ENCODE measurements around the gene TTC39B.
"Not testable (repeated sequence)": the region's sequence is repeated elsewhere in the genome, so short reads cannot be mapped to it uniquely, and the experiment has no call there.

Gene TTC39B

GRCh38 chr9:15235658-15236057, 71.4 kb downstream of the TTC39B start:
- peaks cover 0 to 3% of the 10 kb centered on the region in 2 donors for H3K4me1 ChIP-seq (ENCODE audit: control insufficient read depth in 2 of 2, insufficient read depth in 2 of 2, low read length in 2 of 2)
- H3K27me3 ChIP-seq (ENCODE audit: control insufficient read depth in 2 of 2, insufficient read depth in 2 of 2, low read length in 2 of 2) = no peaks in the 10 kb centered on the region
- H3K4me3 ChIP-seq (ENCODE audit: low read length in 2 of 2) = no peak overlapping the region
- no peak overlapping the region for H3K9ac ChIP-seq (ENCODE audit: low read depth in 1 of 2, low read length in 2 of 2)
- H3K36me3 ChIP-seq (ENCODE audit: control insufficient read depth in 2 of 2, insufficient read depth in 2 of 2, low read length in 2 of 2) = no peaks in the 10 kb centered on the region
- H3K27ac ChIP-seq (ENCODE audit: low read depth in 2 of 2, low read length in 2 of 2) = no peak overlapping the region
- H3K9me3 ChIP-seq (ENCODE audit: control insufficient read depth in 2 of 2, low read length in 2 of 2) = no peaks in the 10 kb centered on the region

DNA sequence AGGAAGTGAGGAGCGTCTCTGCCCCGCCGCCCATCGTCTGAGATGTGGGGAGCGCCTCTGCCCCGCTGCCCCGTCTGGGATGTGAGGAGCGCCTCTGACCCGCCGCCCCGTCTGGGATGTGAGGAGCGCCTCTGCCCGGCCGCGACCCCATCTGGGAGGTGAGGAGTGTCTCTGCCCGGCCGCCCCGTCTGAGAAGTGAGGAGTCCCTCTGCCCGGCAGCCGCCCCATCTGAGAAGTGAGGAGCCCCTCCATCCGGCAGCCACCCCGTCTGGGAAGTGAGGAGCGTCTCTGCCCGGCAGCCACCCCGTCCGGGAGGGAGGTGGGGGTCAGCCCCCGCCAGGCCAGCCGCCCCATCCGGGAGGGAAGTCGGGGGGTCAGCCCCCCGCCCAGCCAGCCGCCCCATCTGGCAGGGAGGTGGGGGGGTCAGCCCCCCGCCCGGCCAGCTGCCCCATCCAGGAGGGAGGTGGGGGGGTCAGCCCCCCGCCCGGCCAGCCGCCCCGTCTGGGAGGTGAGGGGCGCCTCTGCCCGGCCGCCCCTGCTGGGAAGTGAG, 73.0 kb downstream of the TTC39B start:
- not testable (repeated sequence) for H3K9ac ChIP-seq (ENCODE audit: low read depth in 1 of 2, low read length in 2 of 2); H3K9me3 ChIP-seq (ENCODE audit: control insufficient read depth in 2 of 2, low read length in 2 of 2); H3K36me3 ChIP-seq (ENCODE audit: control insufficient read depth in 2 of 2, insufficient read depth in 2 of 2, low read length in 2 of 2); H3K4me3 ChIP-seq (ENCODE audit: low read length in 2 of 2); H3K4me1 ChIP-seq (ENCODE audit: control insufficient read depth in 2 of 2, insufficient read depth in 2 of 2, low read length in 2 of 2); H3K27ac ChIP-seq (ENCODE audit: low read depth in 2 of 2, low read length in 2 of 2); H3K27me3 ChIP-seq (ENCODE audit: control insufficient read depth in 2 of 2, insufficient read depth in 2 of 2, low read length in 2 of 2)

GRCh38 chr9:15232706-15233280, 74.2 kb downstream of the TTC39B start:
- not testable (repeated sequence) for H3K9me3 ChIP-seq (ENCODE audit: control insufficient read depth in 2 of 2, low read length in 2 of 2); H3K27ac ChIP-seq (ENCODE audit: low read depth in 2 of 2, low read length in 2 of 2); H3K4me1 ChIP-seq (ENCODE audit: control insufficient read depth in 2 of 2, insufficient read depth in 2 of 2, low read length in 2 of 2); H3K27me3 ChIP-seq (ENCODE audit: control insufficient read depth in 2 of 2, insufficient read depth in 2 of 2, low read length in 2 of 2); H3K9ac ChIP-seq (ENCODE audit: low read depth in 1 of 2, low read length in 2 of 2); H3K4me3 ChIP-seq (ENCODE audit: low read length in 2 of 2); H3K36me3 ChIP-seq (ENCODE audit: control insufficient read depth in 2 of 2, insufficient read depth in 2 of 2, low read length in 2 of 2)

DNA sequence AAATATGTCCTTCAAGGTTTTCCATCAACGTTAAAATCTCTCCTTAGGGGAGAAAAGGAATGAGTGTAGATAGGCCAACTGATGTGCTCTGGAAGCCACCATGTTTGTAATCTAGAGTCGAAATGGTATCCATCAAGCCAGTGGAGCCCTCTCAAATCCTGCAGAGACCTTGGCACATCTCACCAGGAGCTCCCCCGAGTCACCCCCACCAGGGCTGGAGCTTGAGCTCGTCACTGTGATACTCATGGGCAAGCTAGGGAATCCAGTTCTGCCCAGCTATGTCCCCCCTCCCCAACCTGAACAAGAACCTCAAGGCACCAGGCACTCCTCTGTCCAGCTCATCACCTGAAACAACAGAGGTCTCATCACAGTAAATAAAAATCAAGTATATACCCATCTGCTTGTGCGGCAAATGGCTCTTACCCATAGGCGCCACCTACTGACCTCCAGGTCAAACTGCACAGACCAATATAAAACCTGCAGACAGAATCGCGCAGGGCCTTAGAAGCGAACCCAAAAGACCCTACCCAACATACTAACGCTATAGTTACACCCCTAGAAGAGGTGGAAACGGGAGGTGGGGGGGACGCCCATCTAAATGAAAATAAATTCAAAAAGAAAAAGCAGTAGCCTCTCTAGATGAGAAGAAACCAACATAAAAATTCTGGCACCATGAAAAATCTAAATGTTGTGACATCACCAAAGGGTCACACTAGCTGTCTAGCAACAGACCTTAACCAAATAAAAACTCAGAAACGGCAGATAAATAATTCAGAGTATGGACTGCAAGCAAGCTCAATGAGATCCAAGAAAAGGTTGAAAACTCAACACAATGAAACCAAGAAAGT, 75.0 kb downstream of the TTC39B start:
- H3K36me3 ChIP-seq (ENCODE audit: control insufficient read depth in 2 of 2, insufficient read depth in 2 of 2, low read length in 2 of 2) = no peaks in the 10 kb centered on the region
- no peak overlapping the region for H3K9ac ChIP-seq (ENCODE audit: low read depth in 1 of 2, low read length in 2 of 2)
- peaks cover 0 to 9% of the 10 kb centered on the region in 2 donors for H3K4me1 ChIP-seq (ENCODE audit: control insufficient read depth in 2 of 2, insufficient read depth in 2 of 2, low read length in 2 of 2)
- no peak overlapping the region for H3K27ac ChIP-seq (ENCODE audit: low read depth in 2 of 2, low read length in 2 of 2)
- no peaks in the 10 kb centered on the region for H3K9me3 ChIP-seq (ENCODE audit: control insufficient read depth in 2 of 2, low read length in 2 of 2)
- no peak overlapping the region for H3K4me3 ChIP-seq (ENCODE audit: low read length in 2 of 2)
- no peaks in the 10 kb centered on the region for H3K27me3 ChIP-seq (ENCODE audit: control insufficient read depth in 2 of 2, insufficient read depth in 2 of 2, low read length in 2 of 2)

DNA sequence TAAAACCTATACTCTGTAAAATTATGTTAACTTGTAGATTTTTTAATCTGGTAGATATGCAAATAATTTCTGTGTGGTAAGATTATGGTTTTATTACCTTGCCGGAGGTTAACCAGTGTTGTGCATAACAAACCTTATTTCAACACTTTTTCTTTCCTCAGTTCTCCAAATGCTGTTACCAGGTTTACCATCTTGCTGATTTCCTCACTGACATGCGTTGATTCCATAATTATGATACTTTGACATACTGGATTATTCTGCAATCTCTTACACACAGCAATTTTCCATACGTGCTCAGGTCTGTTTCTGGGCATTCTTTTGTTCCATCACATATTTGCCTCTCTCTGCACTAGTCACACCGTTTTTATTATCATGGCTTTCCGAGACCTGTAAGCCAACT, 77.6 kb downstream of the TTC39B start:
- H3K4me1 ChIP-seq (ENCODE audit: control insufficient read depth in 2 of 2, insufficient read depth in 2 of 2, low read length in 2 of 2) = peaks cover 0 to 6% of the 10 kb centered on the region in 2 donors
- peaks cover 0 to 3% of the 10 kb centered on the region in 2 donors for H3K36me3 ChIP-seq (ENCODE audit: control insufficient read depth in 2 of 2, insufficient read depth in 2 of 2, low read length in 2 of 2)
- H3K27ac ChIP-seq (ENCODE audit: low read depth in 2 of 2, low read length in 2 of 2) = no peak overlapping the region
- H3K4me3 ChIP-seq (ENCODE audit: low read length in 2 of 2) = no peak overlapping the region
- H3K27me3 ChIP-seq (ENCODE audit: control insufficient read depth in 2 of 2, insufficient read depth in 2 of 2, low read length in 2 of 2) = no peaks in the 10 kb centered on the region
- no peak overlapping the region for H3K9ac ChIP-seq (ENCODE audit: low read depth in 1 of 2, low read length in 2 of 2)
- H3K9me3 ChIP-seq (ENCODE audit: control insufficient read depth in 2 of 2, low read length in 2 of 2) = no peaks in the 10 kb centered on the region

GRCh38 chr9:15227491-15227890, 79.5 kb downstream of the TTC39B start:
- no peaks in the 10 kb centered on the region for H3K27me3 ChIP-seq (ENCODE audit: control insufficient read depth in 2 of 2, insufficient read depth in 2 of 2, low read length in 2 of 2)

DNA sequence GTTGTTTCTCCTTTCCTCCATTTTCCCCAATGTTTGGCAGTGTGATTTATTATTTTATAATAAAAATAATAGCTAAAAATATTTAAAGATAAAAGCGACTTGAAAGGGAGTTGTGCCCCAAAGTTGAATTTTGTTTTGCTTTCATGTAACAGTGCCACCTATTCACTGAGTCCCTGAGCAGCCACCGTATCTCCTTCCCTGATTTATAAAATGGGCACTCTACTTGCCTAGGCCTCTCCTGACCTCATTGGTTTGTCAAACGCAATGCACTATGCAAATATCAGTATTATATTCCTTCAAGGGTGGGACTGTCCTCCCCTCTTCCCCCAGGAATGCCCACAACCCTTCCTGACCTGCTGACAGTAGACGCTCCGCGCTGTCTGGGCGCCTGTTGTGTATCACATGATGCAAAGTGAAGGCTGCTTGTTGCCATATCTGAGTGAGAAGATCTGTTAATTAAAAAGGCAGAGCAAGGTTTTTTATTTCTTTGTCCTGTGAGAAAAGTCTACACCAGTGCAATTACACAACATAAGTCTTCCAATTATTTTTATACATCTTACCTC, 81.4 kb downstream of the TTC39B start:
- Histone ChIP-seq H3K27me3 (ENCODE audit: control insufficient read depth in 2 of 2, insufficient read depth in 2 of 2, low read length in 2 of 2) (no peaks in the 10 kb centered on the region), H3K9ac (ENCODE audit: low read depth in 1 of 2, low read length in 2 of 2) (no peak overlapping the region), H3K4me1 (ENCODE audit: control insufficient read depth in 2 of 2, insufficient read depth in 2 of 2, low read length in 2 of 2) (peaks cover 0 to 6% of the 10 kb centered on the region in 2 donors), H3K36me3 (ENCODE audit: control insufficient read depth in 2 of 2, insufficient read depth in 2 of 2, low read length in 2 of 2) (peaks cover 9 to 12% of the 10 kb centered on the region in 2 donors), H3K27ac (ENCODE audit: low read depth in 2 of 2, low read length in 2 of 2) (no peak overlapping the region), H3K4me3 (ENCODE audit: low read length in 2 of 2) (no peak overlapping the region), H3K9me3 (ENCODE audit: control insufficient read depth in 2 of 2, low read length in 2 of 2) (no peaks in the 10 kb centered on the region)

More at GRCh38 chr9:15227491-15227890, 79.5 kb downstream of the TTC39B start:
- Histone ChIP-seq H3K36me3 (ENCODE audit: control insufficient read depth in 2 of 2, insufficient read depth in 2 of 2, low read length in 2 of 2) (peaks cover 9 to 12% of the 10 kb centered on the region in 2 donors), H3K9me3 (ENCODE audit: control insufficient read depth in 2 of 2, low read length in 2 of 2) (no peaks in the 10 kb centered on the region), H3K4me1 (ENCODE audit: control insufficient read depth in 2 of 2, insufficient read depth in 2 of 2, low read length in 2 of 2) (peaks cover 0 to 6% of the 10 kb centered on the region in 2 donors), H3K9ac (ENCODE audit: low read depth in 1 of 2, low read length in 2 of 2) (no peak overlapping the region), H3K27ac (ENCODE audit: low read depth in 2 of 2, low read length in 2 of 2) (no peak overlapping the region), H3K4me3 (ENCODE audit: low read length in 2 of 2) (no peak overlapping the region)

GRCh38 chr9:15222313-15222712, 84.7 kb downstream of the TTC39B start:
- Histone ChIP-seq H3K4me3 (ENCODE audit: low read length in 2 of 2) (no peak overlapping the region), H3K36me3 (ENCODE audit: control insufficient read depth in 2 of 2, insufficient read depth in 2 of 2, low read length in 2 of 2) (peaks cover 11 to 12% of the 10 kb centered on the region in 2 donors), H3K9me3 (ENCODE audit: control insufficient read depth in 2 of 2, low read length in 2 of 2) (no peaks in the 10 kb centered on the region), H3K27ac (ENCODE audit: low read depth in 2 of 2, low read length in 2 of 2) (no peak overlapping the region), H3K27me3 (ENCODE audit: control insufficient read depth in 2 of 2, insufficient read depth in 2 of 2, low read length in 2 of 2) (no peaks in the 10 kb centered on the region), H3K4me1 (ENCODE audit: control insufficient read depth in 2 of 2, insufficient read depth in 2 of 2, low read length in 2 of 2) (peaks cover 0 to 3% of the 10 kb centered on the region in 2 donors), H3K9ac (ENCODE audit: low read depth in 1 of 2, low read length in 2 of 2) (no peak overlapping the region)

- Histone ChIP-seq H3K4me1 (ENCODE audit: control insufficient read depth in 2 of 2, insufficient read depth in 2 of 2, low read length in 2 of 2) (peaks cover 0 to 3% of the 10 kb centered on the region in 2 donors), H3K27me3 (ENCODE audit: control insufficient read depth in 2 of 2, insufficient read depth in 2 of 2, low read length in 2 of 2) (no peaks in the 10 kb centered on the region), H3K27ac (ENCODE audit: low read depth in 2 of 2, low read length in 2 of 2) (no peak overlapping the region), H3K36me3 (ENCODE audit: control insufficient read depth in 2 of 2, insufficient read depth in 2 of 2, low read length in 2 of 2) (peaks cover 12 to 13% of the 10 kb centered on the region in 2 donors), H3K9me3 (ENCODE audit: control insufficient read depth in 2 of 2, low read length in 2 of 2) (no peaks in the 10 kb centered on the region), H3K9ac (ENCODE audit: low read depth in 1 of 2, low read length in 2 of 2) (no peak overlapping the region), H3K4me3 (ENCODE audit: low read length in 2 of 2) (no peak overlapping the region)
These were observed 85.3 kb downstream of the TTC39B start for GRCh38 chr9:15221746-15222145.
